ENCODE results near the gene DNAJC5G. TPM values are rescaled to one million over a fixed set of nuclear protein-coding genes. Genes with fewer than 3 reads are reported as not detected.
"Not testable (repeated sequence)": the region's sequence is repeated elsewhere in the genome, so short reads cannot be mapped to it uniquely, and the experiment has no call there.

DNAJC5G gene
- total RNA-seq, 1 donor from 2014 or later, result not detected

DNA sequence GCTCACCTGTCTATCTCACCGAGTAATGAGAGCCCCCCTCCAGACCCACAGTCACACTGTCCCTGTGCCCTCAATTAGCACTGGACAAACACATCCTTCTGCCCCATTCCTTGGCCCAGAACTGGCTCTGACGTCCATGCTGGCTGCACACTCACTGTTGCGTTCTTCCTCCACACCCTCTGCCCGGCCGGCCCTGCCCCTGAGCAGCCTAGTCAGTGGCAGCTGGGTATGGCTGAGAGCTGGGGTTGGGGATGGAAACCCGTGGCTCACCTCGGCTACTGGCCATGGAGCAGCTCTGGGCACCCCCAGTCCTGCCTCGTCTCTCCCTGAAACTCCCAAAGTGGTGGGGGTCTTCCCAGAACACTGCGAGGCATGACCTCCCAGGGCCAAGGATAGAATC is 39.5 kb downstream of the DNAJC5G start:
- no peak overlapping the region for H3K27ac Mint-ChIP-seq (ENCODE audit: unreplicated experiment)
- H3K27ac ChIP-seq (ENCODE audit: low read depth, low read length), result no peak overlapping the region
- H3K27me3 Mint-ChIP-seq (ENCODE audit: low read depth, unreplicated experiment), result peaks cover under 1% of the 10 kb centered on the region
- H3K9me3 Mint-ChIP-seq (ENCODE audit: unreplicated experiment), result peaks cover 1% of the 10 kb centered on the region
- H3K4me2 ChIP-seq (ENCODE audit: low read length), result no peak overlapping the region
- H3K4me3 ChIP-seq (ENCODE audit: insufficient read depth, low read depth, low read length), result no peak overlapping the region
- H3K4me3 Mint-ChIP-seq (ENCODE audit: unreplicated experiment), result no peak overlapping the region
- H3K27me3 ChIP-seq (ENCODE audit: insufficient read depth, low read length), result no peaks in the 10 kb centered on the region
- H3K4me1 Mint-ChIP-seq (ENCODE audit: low read depth, unreplicated experiment), result no peaks in the 10 kb centered on the region
- H3K36me3 Mint-ChIP-seq (ENCODE audit: low read depth, unreplicated experiment), result peaks cover 18% of the 10 kb centered on the region
- no peak for FAIRE-seq
- TF ChIP-seq EZH2 (IDR thresholded peaks at IDR 0.05; ENCODE audit: insufficient read depth, low read length) (no peak), CTCF (IDR thresholded peaks at IDR 0.05; ENCODE audit: insufficient read depth, low read depth, low read length) (no peak)
- no peaks in the 10 kb centered on the region for H3K79me2 ChIP-seq (ENCODE audit: insufficient read depth, low read length)
- no peaks in the 10 kb centered on the region for H3K9me3 ChIP-seq (ENCODE audit: insufficient read depth, low read depth, low read length)
- H3K9ac ChIP-seq (ENCODE audit: low read length), result no peak overlapping the region
- H4K20me1 ChIP-seq (ENCODE audit: insufficient read depth, low read length), result peaks cover 31% of the 10 kb centered on the region
- H3K4me1 ChIP-seq (ENCODE audit: insufficient read depth, low read length), result no peaks in the 10 kb centered on the region
- H2AFZ ChIP-seq (ENCODE audit: low read depth, low read length), result no peak overlapping the region
- no peak for DNase-seq (ENCODE audit: low read depth)
- H3K36me3 ChIP-seq (ENCODE audit: insufficient read depth, low read length), result no peaks in the 10 kb centered on the region

GRCh38 chr2:27315122-27315521 is 39.9 kb downstream of the DNAJC5G start:
- Mint-ChIP-seq H3K27me3 (ENCODE audit: low read depth, unreplicated experiment) (no peaks in the 10 kb centered on the region), H3K4me3 (ENCODE audit: unreplicated experiment) (no peak overlapping the region), H3K9me3 (ENCODE audit: unreplicated experiment) (no peaks in the 10 kb centered on the region), H3K4me1 (ENCODE audit: low read depth, unreplicated experiment) (no peaks in the 10 kb centered on the region), H3K36me3 (ENCODE audit: low read depth, unreplicated experiment) (peaks cover 17% of the 10 kb centered on the region), H3K27ac (ENCODE audit: unreplicated experiment) (no peak overlapping the region)
- Histone ChIP-seq H3K9me3 (ENCODE audit: insufficient read depth, low read depth, low read length) (no peaks in the 10 kb centered on the region), H3K27me3 (ENCODE audit: insufficient read depth, low read length) (no peaks in the 10 kb centered on the region), H2AFZ (ENCODE audit: low read depth, low read length) (no peak overlapping the region), H3K4me2 (ENCODE audit: low read length) (no peak overlapping the region), H3K4me1 (ENCODE audit: insufficient read depth, low read length) (no peaks in the 10 kb centered on the region), H3K9ac (ENCODE audit: low read length) (no peak overlapping the region), H3K4me3 (ENCODE audit: insufficient read depth, low read depth, low read length) (no peak overlapping the region), H3K36me3 (ENCODE audit: insufficient read depth, low read length) (no peaks in the 10 kb centered on the region), H3K79me2 (ENCODE audit: insufficient read depth, low read length) (no peaks in the 10 kb centered on the region), H3K27ac (ENCODE audit: low read depth, low read length) (no peak overlapping the region), H4K20me1 (ENCODE audit: insufficient read depth, low read length) (peaks cover 29% of the 10 kb centered on the region)
- no peak for DNase-seq (ENCODE audit: low read depth)
- FAIRE-seq, result no peak
- TF ChIP-seq CTCF (IDR thresholded peaks at IDR 0.05; ENCODE audit: insufficient read depth, low read depth, low read length) (no peak), EZH2 (IDR thresholded peaks at IDR 0.05; ENCODE audit: insufficient read depth, low read length) (no peak)

- no peak overlapping the region for H3K9ac ChIP-seq (ENCODE audit: low read length)
- H3K27ac ChIP-seq (ENCODE audit: low read depth, low read length), result no peak overlapping the region
- H3K4me3 ChIP-seq (ENCODE audit: insufficient read depth, low read depth, low read length), result no peak overlapping the region
- no peak for DNase-seq (ENCODE audit: low read depth)
- H3K27ac Mint-ChIP-seq (ENCODE audit: unreplicated experiment), result no peak overlapping the region
- TF ChIP-seq CTCF (IDR thresholded peaks at IDR 0.05; ENCODE audit: insufficient read depth, low read depth, low read length) (no peak), EZH2 (IDR thresholded peaks at IDR 0.05; ENCODE audit: insufficient read depth, low read length) (no peak)
- peaks cover 33% of the 10 kb centered on the region for H4K20me1 ChIP-seq (ENCODE audit: insufficient read depth, low read length)
- H3K36me3 ChIP-seq (ENCODE audit: insufficient read depth, low read length), result no peaks in the 10 kb centered on the region
- no peak for FAIRE-seq
- H3K36me3 Mint-ChIP-seq (ENCODE audit: low read depth, unreplicated experiment), result peaks cover 10% of the 10 kb centered on the region
- H3K4me1 ChIP-seq (ENCODE audit: insufficient read depth, low read length), result peaks cover 15% of the 10 kb centered on the region
- no peaks in the 10 kb centered on the region for H3K9me3 ChIP-seq (ENCODE audit: insufficient read depth, low read depth, low read length)
- H3K27me3 Mint-ChIP-seq (ENCODE audit: low read depth, unreplicated experiment), result no peaks in the 10 kb centered on the region
- H3K4me3 Mint-ChIP-seq (ENCODE audit: unreplicated experiment), result no peak overlapping the region
- H3K27me3 ChIP-seq (ENCODE audit: insufficient read depth, low read length), result no peaks in the 10 kb centered on the region
- H3K4me2 ChIP-seq (ENCODE audit: low read length), result no peak overlapping the region
- H3K4me1 Mint-ChIP-seq (ENCODE audit: low read depth, unreplicated experiment), result peaks cover 12% of the 10 kb centered on the region
- H3K9me3 Mint-ChIP-seq (ENCODE audit: unreplicated experiment), result no peaks in the 10 kb centered on the region
- H3K79me2 ChIP-seq (ENCODE audit: insufficient read depth, low read length), result peaks cover 5% of the 10 kb centered on the region
- H2AFZ ChIP-seq (ENCODE audit: low read depth, low read length), result no peak overlapping the region
Measured at GRCh38 chr2:27316655-27317412, 41.6 kb downstream of the DNAJC5G start.

- peaks cover 16% of the 10 kb centered on the region for H3K4me1 Mint-ChIP-seq (ENCODE audit: low read depth, unreplicated experiment)
- H3K4me3 Mint-ChIP-seq (ENCODE audit: unreplicated experiment); H3K9me3 Mint-ChIP-seq (ENCODE audit: unreplicated experiment); FAIRE-seq; H3K36me3 ChIP-seq (ENCODE audit: insufficient read depth, low read length); H3K27ac Mint-ChIP-seq (ENCODE audit: unreplicated experiment); H3K36me3 Mint-ChIP-seq (ENCODE audit: low read depth, unreplicated experiment); H3K27me3 Mint-ChIP-seq (ENCODE audit: low read depth, unreplicated experiment); H3K4me3 ChIP-seq (ENCODE audit: insufficient read depth, low read depth, low read length); H3K27ac ChIP-seq (ENCODE audit: low read depth, low read length); H3K9ac ChIP-seq (ENCODE audit: low read length); H3K9me3 ChIP-seq (ENCODE audit: insufficient read depth, low read depth, low read length); H3K27me3 ChIP-seq (ENCODE audit: insufficient read depth, low read length); H2AFZ ChIP-seq (ENCODE audit: low read depth, low read length); DNase-seq (ENCODE audit: low read depth); H3K4me2 ChIP-seq (ENCODE audit: low read length): not testable (repeated sequence)
- peaks cover 26% of the 10 kb centered on the region for H3K4me1 ChIP-seq (ENCODE audit: insufficient read depth, low read length)
- H4K20me1 ChIP-seq (ENCODE audit: insufficient read depth, low read length), result peaks cover 21% of the 10 kb centered on the region
- H3K79me2 ChIP-seq (ENCODE audit: insufficient read depth, low read length), result peaks cover 16% of the 10 kb centered on the region
Measured at GRCh38 chr2:27319839-27320238, 44.6 kb downstream of the DNAJC5G start.

Measured in astrocyte (in vitro differentiated cells and primary cell).